ENCODE measurements around the gene ATP13A4.

Gene ATP13A4

DNA sequence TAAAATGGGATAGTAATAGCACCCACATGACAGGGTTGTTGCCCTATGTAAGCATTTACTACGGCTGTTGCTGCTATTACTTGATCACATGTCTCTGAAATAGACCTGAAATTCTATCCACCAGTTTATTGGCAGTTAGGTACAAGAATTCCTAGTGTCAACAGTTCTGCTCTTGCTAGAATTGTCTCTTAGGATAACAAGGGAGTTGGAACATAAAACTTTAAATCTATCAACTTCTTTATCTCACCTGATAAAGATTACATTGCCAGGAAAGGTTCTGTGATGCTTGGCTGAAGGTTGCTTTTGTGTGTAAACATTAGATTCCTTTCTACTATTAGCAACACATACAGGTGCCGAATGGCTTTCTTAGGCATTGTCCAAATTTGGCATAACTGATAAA is 38.7 kb downstream of the ATP13A4 start:
- Histone ChIP-seq H3K4me3 (replicated peaks; ENCODE audit: insufficient read depth, low read length) (no peak overlapping the region), H3K27ac (replicated peaks) (no peak overlapping the region), H3K27me3 (ENCODE audit: insufficient read depth, poor library complexity, severe bottlenecking) (no peaks in the 10 kb centered on the region)
- no peak for DNase-seq (ENCODE audit: low read depth in 1 of 2, low spot score in 1 of 2)
- TF ChIP-seq GABPA (IDR thresholded peaks at IDR 0.05; ENCODE audit: low read depth) (no peak), CTCF (IDR thresholded peaks at IDR 0.05; ENCODE audit: insufficient read depth, low read length) (no peak), REST (IDR thresholded peaks at IDR 0.05; ENCODE audit: insufficient replicate concordance, low read depth) (no peak)

GRCh38 chr3:193510154-193510553 is 44.5 kb downstream of the ATP13A4 start:
- TF ChIP-seq SPI1 (IDR thresholded peaks at IDR 0.05; ENCODE audit: borderline replicate concordance, low read depth): no peak
- no peak for TF ChIP-seq REST (IDR thresholded peaks at IDR 0.05; ENCODE audit: insufficient replicate concordance, low read depth)
- TF ChIP-seq CTCF (IDR thresholded peaks at IDR 0.05; ENCODE audit: insufficient read depth, low read length): no peak
- no peak for TF ChIP-seq GABPA (IDR thresholded peaks at IDR 0.05; ENCODE audit: low read depth)
- Histone ChIP-seq H3K4me3 (replicated peaks; ENCODE audit: insufficient read depth, low read length) (no peak overlapping the region), H3K27ac (replicated peaks) (no peak overlapping the region), H3K27me3 (ENCODE audit: insufficient read depth, poor library complexity, severe bottlenecking) (peaks cover 4% of the 10 kb centered on the region)
- DNase-seq (ENCODE audit: low read depth in 1 of 2, low spot score in 1 of 2): no peak

DNA sequence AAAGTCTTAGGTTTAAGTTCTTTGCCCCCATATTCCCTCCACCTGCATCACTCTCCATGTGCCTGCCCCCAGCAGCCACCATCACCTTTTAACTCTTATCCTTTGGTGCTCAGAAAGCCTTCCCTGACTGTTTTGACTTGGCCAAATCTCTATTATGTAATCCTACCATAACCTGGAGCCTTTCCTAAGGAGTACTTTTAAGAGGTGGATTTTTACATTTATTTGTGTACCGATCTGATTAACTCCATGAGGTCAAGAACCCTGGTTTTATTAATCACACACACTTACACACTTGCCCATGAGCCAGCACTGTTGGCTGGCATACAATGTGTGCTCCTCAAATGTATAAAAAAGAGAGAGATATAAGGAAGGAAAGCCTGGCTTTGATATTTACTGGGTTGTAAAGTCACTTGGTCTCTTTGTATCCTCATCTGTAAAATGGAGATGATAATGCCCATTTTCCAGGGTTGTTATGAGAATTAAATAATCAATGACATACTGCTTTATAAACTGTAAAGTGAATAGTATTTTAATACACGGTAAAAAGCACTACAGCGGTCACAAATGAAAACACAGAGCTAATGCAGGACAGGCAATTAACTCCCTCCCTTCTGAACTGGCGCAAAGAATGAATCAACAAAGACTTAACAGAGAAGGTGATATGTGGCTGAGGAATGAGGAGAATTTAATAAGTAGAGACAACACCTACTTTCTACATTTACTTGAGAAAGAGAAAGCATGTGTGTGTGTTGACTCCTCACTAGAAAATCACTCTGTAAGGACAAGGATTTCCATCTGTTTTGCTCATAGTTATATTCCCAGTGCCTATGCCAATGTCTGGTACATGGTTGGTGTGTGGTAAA is 45.4 kb downstream of the ATP13A4 start:
- no peak overlapping the region for H3K27ac ChIP-seq (replicated peaks)
- TF ChIP-seq SPI1 (IDR thresholded peaks at IDR 0.05; ENCODE audit: borderline replicate concordance, low read depth) (no peak), CTCF (IDR thresholded peaks at IDR 0.05; ENCODE audit: insufficient read depth, low read length) (no peak), GABPA (IDR thresholded peaks at IDR 0.05; ENCODE audit: low read depth) (no peak), REST (IDR thresholded peaks at IDR 0.05; ENCODE audit: insufficient replicate concordance, low read depth) (no peak), POLR2AphosphoS5 (IDR thresholded peaks at IDR 0.05; ENCODE audit: low read depth) (no peak)
- H3K4me3 ChIP-seq (replicated peaks; ENCODE audit: insufficient read depth, low read length): no peak overlapping the region
- DNase-seq (ENCODE audit: low read depth in 1 of 2, low spot score in 1 of 2): no peak
- H3K27me3 ChIP-seq (ENCODE audit: insufficient read depth, poor library complexity, severe bottlenecking): peaks cover 4% of the 10 kb centered on the region
